Skeletal muscle tissue (tissue), 4 donors: ENCODE measurements around the gene PEX3. TPM values are rescaled to one million over a fixed set of nuclear protein-coding genes. Genes with fewer than 3 reads are reported as not detected.

Experiments used
- H3K27ac ChIP-seq: one replicate; pipeline ENCODE4 v1.7.0; 2013; ENCODE audit warnings: mild to moderate bottlenecking, low read depth, low read length, inconsistent platforms
- H3K27me3 ChIP-seq, 3 donors: one replicate each; pipeline ENCODE4 v1.7.0; 2013; ENCODE audit warnings: low read length in 3 of 3; ENCODE audit not compliant: control insufficient read depth in 3 of 3, insufficient read depth in 3 of 3
- H3K36me3 ChIP-seq, 3 donors: one replicate each; pipeline ENCODE4 v1.7.0; 2013; ENCODE audit warnings: low read length in 3 of 3; ENCODE audit not compliant: control insufficient read depth in 3 of 3, insufficient read depth in 3 of 3
- H3K4me1 ChIP-seq, 3 donors: one replicate each; pipeline ENCODE4 v1.7.0; 2013; ENCODE audit warnings: low read length in 3 of 3, mild to moderate bottlenecking in 3 of 3; ENCODE audit not compliant: control insufficient read depth in 3 of 3, insufficient read depth in 3 of 3
- H3K4me3 ChIP-seq, 3 donors: one replicate each; pipeline ENCODE4 v1.7.0; 2013; ENCODE audit warnings: low read length in 3 of 3
- H3K9ac ChIP-seq, 3 donors: one replicate each; pipeline ENCODE4 v1.7.0; 2013; ENCODE audit warnings: low read length in 3 of 3, mild to moderate bottlenecking in 3 of 3, moderate library complexity in 2 of 3, low read depth in 1 of 3
- H3K9me3 ChIP-seq, 3 donors: one replicate each; pipeline ENCODE4 v1.7.0; 2013; ENCODE audit warnings: low read length in 3 of 3; ENCODE audit not compliant: control insufficient read depth in 3 of 3
- total RNA-seq: library from RNA; depleted of rRNA; stranded (reverse); fragments of >200 nt; gene quantifications from one replicate; pipeline ENCODE4 v1.2.3, GENCODE V29; 2014
- donor health status: Osteomylitis.

PEX3 gene, protein sequence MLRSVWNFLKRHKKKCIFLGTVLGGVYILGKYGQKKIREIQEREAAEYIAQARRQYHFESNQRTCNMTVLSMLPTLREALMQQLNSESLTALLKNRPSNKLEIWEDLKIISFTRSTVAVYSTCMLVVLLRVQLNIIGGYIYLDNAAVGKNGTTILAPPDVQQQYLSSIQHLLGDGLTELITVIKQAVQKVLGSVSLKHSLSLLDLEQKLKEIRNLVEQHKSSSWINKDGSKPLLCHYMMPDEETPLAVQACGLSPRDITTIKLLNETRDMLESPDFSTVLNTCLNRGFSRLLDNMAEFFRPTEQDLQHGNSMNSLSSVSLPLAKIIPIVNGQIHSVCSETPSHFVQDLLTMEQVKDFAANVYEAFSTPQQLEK
- 15.7 TPM for total RNA-seq

GRCh38 chr6:143450453-143451371 lies at the start of gene PEX3, which contains the start of gene ADAT2:
Gene PEX3 (plus strand): TSS chr6:143450805. CDS start chr6:143451043, 238 bp downstream.
Gene ADAT2 (minus strand): TSS chr6:143450695. CDS start chr6:143450658, 37 bp downstream.
- H3K27ac ChIP-seq = peak within 1 kb of the TSS; percentile 83
- H3K9me3 ChIP-seq = no peaks in the 10 kb centered on the region
- peaks cover 0 to 3% (median 0%) of the 10 kb centered on the region in 3 donors for H3K36me3 ChIP-seq
- H3K9ac ChIP-seq = peak within 1 kb of the TSS; percentile 89 to 97 (median 90)
- no peaks in the 10 kb centered on the region for H3K27me3 ChIP-seq
- H3K4me3 ChIP-seq = peak within 1 kb of the TSS; percentile 97 to 100 (median 99)
- H3K4me1 ChIP-seq = peaks cover 18 to 25% (median 22%) of the 10 kb centered on the region in 3 donors

DNA sequence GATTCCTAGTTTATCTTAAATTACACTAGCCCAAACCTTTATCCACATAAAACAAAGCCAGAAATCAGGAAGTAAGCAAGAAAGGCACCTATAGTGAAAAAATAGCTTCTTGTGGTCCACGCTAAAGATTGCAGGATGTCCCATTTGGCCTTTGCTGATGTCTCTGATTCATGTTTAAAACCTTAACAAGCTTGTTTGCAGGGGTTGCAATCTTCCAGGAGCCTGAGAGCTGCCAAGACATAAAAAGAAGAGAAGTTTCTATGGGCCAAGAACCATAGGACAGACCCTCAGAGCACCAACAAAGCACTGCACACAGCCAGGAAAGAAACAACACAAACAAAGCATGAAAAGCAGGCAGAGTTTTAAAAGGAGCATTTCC lies 49.5 kb upstream of the PEX3 start:
- Histone ChIP-seq H3K4me3 (no peak overlapping the region), H3K27me3 (peaks cover 0 to 8% (median 0%) of the 10 kb centered on the region in 3 donors), H3K9ac (no peak overlapping the region), H3K4me1 (peaks cover 0 to 3% (median 3%) of the 10 kb centered on the region in 3 donors), H3K9me3 (no peaks in the 10 kb centered on the region), H3K36me3 (no peaks in the 10 kb centered on the region), H3K27ac (no peak overlapping the region)

DNA sequence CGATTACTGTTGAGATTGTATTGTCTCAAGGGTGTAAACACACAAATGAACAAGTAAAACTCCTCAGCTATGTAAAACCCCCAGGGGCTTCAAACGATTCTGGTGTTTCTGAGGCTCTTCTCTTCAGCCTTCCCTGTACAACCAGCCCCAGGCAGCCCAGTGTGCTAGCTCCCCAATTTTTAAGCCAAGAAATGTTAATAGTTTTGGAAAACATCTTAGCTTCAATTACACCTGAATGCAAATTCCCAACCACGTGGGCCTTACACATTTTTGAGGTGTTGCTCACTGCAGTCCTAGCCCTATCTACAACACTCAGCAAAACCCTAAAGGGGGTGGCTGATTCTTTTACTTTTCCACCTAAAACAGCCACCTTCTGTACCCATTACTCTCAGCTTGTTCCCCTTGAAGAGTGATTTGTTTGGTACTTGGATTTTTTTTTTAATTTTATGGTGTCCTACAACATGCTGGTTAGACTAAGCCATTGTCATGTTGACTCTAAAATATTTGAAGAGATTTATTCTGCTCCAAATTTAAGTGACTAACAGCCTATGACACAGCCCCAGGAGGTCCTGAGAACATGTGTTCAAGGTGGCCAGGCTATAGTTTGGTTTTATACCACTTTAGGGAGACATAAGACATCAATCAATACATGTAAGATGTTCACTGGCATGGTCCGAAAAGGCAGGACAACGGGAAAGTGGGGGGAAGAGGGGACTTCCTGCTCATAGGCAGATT lies 48.8 kb upstream of the PEX3 start:
- Histone ChIP-seq H3K4me1 (peaks cover 0 to 3% (median 3%) of the 10 kb centered on the region in 3 donors), H3K27ac (no peak overlapping the region), H3K27me3 (peaks cover 0 to 8% (median 0%) of the 10 kb centered on the region in 3 donors), H3K9me3 (no peaks in the 10 kb centered on the region), H3K9ac (no peak overlapping the region), H3K4me3 (no peak overlapping the region), H3K36me3 (no peaks in the 10 kb centered on the region)

DNA sequence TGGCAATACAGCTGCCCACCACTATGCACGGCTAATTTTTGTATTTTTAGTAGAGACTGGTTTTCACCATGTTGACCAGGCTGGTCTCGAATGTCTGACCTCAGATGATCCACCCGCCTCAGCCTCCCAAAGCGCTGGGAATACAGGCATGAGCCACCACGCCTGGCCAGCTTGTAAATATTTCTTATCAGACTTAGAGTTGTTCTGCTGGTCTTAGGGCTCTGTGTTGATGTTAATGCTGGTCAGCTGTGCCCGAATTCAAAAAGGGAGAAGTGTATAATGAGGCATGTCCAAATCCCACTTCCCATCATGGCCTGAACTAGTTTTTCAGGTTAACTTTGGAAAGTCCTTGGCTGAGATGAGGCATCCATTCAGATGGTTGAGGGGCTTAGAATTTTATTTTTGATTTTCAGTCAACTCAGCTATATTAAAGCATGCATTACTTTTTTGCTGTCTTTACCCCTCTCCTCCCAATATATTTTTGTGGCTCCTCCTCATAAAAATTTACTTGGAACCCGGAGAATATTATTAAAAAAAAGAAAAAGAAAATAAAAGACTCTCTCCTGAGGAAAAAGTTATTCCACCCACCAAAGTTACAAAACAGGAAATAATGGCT lies 47.8 kb upstream of the PEX3 start:
- H3K9ac ChIP-seq = no peak overlapping the region

DNA sequence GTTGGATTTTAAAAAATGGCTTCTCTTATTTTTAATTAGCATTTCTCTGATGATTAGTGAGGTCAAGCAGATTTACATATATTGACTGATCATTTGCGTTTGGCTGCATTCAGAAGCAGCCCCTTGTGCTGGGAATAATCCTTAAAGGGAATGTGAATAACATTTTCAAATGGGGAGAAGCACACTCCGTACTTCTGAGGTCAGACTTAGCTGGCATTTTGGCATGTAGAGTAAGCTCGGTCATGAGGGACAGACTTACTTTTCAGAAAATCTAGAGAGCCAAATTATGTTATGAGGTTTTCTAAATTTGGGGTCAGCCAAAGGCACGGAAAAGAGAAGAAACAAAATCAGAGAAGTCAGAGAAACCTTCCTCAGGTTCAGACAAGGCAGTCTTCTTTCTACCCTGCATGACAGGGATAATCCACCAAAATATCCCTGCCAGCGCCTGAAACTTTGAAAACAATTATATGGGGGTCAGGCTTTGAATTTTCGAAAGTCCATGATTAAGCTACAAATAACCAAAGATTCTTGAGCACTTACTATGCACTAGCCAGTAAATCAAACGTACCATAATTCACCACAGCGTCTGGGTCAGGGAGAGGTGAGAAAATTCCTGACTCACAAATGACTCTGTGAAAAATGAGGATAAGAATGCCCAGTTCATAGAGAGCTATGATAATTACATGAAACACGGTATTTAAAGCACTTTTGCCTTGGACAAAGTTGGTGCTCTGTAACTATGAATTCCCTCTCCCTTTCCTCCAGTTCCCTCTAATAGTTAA lies 45.0 kb upstream of the PEX3 start:
- Histone ChIP-seq H3K27me3 (no peaks in the 10 kb centered on the region), H3K9ac (no peak overlapping the region), H3K27ac (no peak overlapping the region), H3K9me3 (no peaks in the 10 kb centered on the region), H3K4me3 (no peak overlapping the region), H3K4me1 (no peaks in the 10 kb centered on the region), H3K36me3 (no peaks in the 10 kb centered on the region)

More for the DNA sequence above, 47.8 kb upstream of the PEX3 start:
- H3K36me3 ChIP-seq = no peaks in the 10 kb centered on the region
- H3K4me3 ChIP-seq = no peak overlapping the region
- H3K27me3 ChIP-seq = peaks cover 0 to under 1% (median 0%) of the 10 kb centered on the region in 3 donors
- H3K9me3 ChIP-seq = no peaks in the 10 kb centered on the region
- H3K4me1 ChIP-seq = no peaks in the 10 kb centered on the region
- no peak overlapping the region for H3K27ac ChIP-seq

DNA sequence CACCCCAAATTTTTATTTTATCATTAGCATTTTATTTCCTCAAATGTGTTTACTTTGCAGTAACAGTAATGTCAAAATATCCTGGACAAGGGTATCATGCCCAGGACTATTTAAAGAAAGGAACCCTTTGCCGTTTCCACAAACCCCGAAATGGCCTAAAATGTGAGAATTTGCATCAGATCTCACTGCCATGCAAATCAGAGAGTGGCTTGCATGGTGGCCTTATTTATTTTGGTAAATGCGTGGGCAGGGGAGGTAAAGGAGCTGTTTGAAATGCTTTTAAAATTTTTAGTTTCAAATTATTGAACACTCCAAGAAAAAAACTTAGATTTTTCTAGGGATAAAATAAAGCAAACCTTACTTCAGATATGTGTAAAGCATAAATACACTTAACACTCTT lies 43.9 kb upstream of the PEX3 start:
- no peak overlapping the region for H3K27ac ChIP-seq
- no peaks in the 10 kb centered on the region for H3K4me1 ChIP-seq
- no peaks in the 10 kb centered on the region for H3K36me3 ChIP-seq
- H3K9me3 ChIP-seq = no peaks in the 10 kb centered on the region
- no peak overlapping the region for H3K4me3 ChIP-seq
- no peaks in the 10 kb centered on the region for H3K27me3 ChIP-seq
- no peak overlapping the region for H3K9ac ChIP-seq

DNA sequence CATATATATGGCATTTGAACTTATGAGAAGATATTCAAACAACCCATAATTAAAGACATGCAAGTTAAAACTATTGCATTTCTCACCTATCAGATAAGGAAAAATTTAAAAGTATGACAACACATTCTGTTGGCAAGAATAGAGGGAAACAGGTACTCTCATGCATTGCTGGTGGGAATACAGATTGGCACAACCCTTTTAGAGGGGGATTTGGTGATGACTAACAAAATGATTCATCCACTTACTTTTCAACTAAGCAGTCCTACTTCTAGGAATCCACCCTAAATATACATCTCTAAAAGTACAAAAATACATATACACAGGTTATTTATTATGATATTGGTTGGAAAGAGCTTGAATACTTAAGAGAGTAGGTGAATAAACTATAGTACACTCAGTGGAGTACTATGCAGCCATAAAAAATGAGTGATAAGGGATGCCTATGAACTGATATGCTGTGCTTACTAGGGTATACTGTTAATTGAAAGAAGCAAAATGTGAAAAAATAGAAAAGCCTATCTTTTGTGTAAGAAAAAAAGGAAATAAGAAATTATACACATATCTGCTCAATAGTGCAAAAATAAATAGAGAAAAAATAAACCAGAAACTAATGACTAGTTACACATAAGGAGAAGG lies 42.3 kb upstream of the PEX3 start:
- no peaks in the 10 kb centered on the region for H3K9me3 ChIP-seq
- H3K4me1 ChIP-seq = no peaks in the 10 kb centered on the region
- H3K9ac ChIP-seq = no peak overlapping the region
- H3K27ac ChIP-seq = no peak overlapping the region
- no peaks in the 10 kb centered on the region for H3K36me3 ChIP-seq
- no peak overlapping the region for H3K4me3 ChIP-seq
- H3K27me3 ChIP-seq = no peaks in the 10 kb centered on the region

DNA sequence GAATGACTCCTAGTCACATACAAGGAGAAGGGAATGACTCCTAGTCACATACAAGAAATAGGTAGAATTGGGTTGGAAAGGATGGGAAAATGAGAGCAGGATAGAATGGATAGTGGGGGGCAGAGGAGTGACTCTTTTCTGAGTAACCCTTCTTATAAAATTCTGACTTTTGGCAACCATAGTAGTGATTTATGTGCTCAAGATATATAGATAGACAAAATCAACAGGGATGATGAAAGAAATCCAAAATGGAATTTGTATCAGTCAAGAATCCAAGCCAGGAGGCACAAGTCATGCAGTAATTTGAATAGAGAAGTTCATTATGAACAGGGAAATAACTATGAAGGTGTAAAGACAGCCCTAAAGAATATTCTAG lies 41.8 kb upstream of the PEX3 start:
- no peak overlapping the region for H3K4me3 ChIP-seq
- no peaks in the 10 kb centered on the region for H3K9me3 ChIP-seq
- no peaks in the 10 kb centered on the region for H3K36me3 ChIP-seq

More for the DNA sequence above, 41.8 kb upstream of the PEX3 start:
- Histone ChIP-seq H3K27ac (no peak overlapping the region), H3K27me3 (no peaks in the 10 kb centered on the region), H3K9ac (no peak overlapping the region), H3K4me1 (no peaks in the 10 kb centered on the region)
